ENCODE results near the gene MRPL12.
A peak's percentile ranks its signal among the peaks of the same experiment; 100 is the strongest.
"Not testable (repeated sequence)": the region's sequence is repeated elsewhere in the genome, so short reads cannot be mapped to it uniquely, and the experiment has no call there.

Gene MRPL12

GRCh38 chr17:81702934-81703746, at the start of gene MRPL12:
Gene MRPL12 (plus strand): TSS chr17:81703367. CDS start chr17:81703502, 135 bp downstream.
- DNase-seq (ENCODE audit: low read depth in 1 of 2, low spot score in 1 of 2) = peak; percentile 75 to 82

DNA sequence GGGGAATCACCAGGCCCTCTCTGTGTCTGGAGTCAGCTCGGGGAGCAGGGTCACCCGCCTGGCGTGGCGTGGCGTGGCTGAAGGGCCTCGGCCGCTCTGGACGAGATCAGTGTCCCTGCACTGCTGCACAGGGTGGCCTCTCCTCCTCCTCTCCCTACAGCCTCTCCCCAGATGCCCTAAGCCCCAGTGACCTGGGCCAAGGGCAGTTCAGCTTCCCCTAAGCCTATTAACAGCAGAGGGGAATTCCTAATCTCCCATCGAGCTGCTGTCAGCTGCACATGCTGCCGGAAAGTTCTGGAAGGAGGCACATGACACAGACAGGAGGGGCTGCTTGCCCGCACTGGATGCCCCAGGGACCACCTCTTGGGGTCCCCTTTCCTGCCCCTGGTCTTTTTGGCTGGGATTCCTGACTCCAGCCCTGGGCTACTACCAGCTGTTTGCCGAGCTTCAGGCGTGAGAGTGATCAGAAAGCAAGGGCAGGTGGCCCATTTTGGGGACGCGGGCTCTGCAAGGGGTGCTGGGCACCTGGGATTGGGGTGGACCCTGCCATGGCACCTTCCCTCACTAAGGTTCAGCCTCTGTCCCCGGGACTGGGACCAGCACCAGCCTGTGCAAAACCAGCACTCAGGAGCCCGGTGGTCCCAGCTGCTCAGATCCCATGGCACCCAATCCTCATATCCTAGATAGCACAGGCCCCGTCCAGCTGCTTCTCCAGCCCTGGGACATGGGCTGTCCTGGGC, 47.6 kb upstream of the MRPL12 start:
- no peak for DNase-seq (ENCODE audit: low read depth in 1 of 2, low spot score in 1 of 2)

DNA sequence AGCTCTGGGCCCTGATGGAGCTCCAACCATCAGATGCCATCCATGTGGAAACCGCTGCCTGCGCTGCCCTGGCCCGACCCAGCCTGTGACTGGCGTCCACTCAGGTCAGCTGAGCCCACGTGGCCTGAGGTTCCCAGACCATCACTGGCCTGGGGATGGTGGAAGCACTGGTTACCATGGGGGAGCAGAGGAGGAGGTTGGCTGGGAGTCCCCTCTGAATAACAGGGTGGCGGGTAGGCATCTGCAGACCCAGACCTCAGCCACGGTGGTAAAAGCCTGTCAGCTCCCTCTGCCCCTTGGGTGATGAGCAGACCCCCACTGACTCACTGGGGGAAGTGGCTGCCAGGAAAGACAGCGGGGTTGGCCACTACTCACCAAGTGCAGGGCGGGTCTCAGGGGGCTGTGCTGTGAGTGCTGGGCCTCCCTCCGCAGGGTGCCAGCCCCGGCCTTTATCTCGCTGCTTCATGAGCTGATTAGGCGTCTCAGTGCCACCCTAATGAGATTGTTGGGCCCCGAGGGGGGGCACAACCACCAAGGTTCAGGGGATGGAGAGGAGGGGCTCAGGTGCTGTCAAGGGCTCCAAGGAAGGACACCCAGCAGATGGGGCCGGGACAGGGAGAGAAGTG, 46.9 kb upstream of the MRPL12 start, which contains the start of gene PDE6G:
TSS of gene PDE6G (minus strand) at position 425 of the 626 bp plus-strand sequence. CDS start 3,237 bp downstream, outside the sequence.
- no peak for DNase-seq (ENCODE audit: low read depth in 1 of 2, low spot score in 1 of 2)

DNA sequence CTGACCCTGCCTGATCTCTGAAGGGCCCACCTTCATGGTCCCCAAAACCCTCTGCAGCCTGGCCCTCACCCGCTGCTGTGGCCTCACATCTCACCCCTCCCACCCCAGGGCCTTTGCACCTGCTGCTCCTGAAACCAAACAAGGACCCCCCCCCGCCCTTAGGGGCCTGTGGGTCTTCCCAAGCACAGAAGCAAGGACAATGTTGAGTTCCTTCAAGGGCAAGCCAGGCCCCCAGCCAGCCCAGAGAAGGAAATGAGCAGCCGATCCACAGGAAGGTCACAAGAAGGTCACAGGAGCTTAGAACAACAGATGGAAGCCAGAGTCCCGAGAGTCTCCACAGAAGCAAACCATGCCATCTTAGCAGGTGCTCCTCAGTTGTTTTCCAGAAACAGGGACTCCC, 46.3 kb upstream of the MRPL12 start:
- DNase-seq (ENCODE audit: low read depth in 1 of 2, low spot score in 1 of 2) = no peak

DNA sequence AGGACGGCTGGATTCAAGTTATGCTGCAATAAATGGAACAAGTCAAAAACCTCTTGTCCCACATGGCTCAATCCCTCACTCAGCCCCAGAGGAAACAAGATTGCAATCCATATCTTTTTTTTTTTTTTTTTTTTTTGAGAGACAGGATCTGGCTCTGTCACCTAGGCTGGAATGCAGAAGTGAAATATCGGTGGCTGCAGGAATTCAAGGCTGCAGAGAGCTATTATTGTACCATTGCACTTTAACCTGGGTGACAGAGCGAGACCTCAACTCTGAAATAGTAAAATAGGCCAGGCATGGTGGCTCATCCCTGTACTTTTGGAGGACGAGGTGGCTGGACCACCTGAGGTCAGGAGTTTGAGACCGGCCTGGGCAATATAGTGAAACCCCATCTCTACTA, 44.1 kb upstream of the MRPL12 start:
- no peak for DNase-seq (ENCODE audit: low read depth in 1 of 2, low spot score in 1 of 2)

GRCh38 chr17:81660441-81660840, 42.7 kb upstream of the MRPL12 start:
- no peak for DNase-seq (ENCODE audit: low read depth in 1 of 2, low spot score in 1 of 2)

DNA sequence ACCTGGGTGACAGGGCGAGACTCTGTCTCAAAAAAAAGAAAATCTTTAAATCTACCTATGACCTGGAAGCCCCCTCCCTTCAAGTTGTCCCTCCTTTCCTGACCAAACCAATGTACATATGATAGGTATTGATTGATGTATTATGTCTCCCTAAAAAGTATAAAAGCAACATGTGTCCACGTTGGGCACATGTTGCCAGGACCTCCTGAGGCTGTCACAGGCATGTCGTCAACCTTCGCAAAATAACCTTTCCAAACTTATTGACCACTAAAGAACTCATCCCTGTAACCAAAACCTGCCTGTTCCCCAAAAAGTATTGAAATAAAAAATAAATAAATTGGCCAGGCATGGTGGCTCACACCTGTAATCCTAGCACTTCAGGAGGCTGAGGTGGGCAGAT, 41.2 kb upstream of the MRPL12 start:
- no peak for DNase-seq (ENCODE audit: low read depth in 1 of 2, low spot score in 1 of 2)

DNA sequence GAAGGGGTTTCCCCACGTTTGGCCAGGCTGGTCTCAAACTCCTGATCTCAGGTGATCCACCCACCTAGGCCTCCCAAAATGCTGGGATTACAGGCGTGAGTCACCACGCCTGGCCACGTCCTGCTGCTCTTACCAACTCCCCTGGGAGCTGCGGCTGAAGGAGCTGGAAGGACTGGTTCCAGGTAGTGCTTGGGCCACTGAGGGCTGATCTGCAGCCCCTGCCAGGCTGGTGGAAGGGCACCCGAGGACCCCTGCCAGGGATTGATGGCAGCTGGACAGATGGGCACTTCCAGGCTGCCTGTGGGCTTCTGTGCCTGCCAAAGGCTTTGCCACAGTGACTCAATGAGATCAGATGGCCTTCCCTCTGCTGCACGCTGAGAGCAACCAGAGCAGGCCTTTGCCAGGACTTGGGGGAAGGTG, 39.1 kb upstream of the MRPL12 start:
- no peak for DNase-seq (ENCODE audit: low read depth in 1 of 2, low spot score in 1 of 2)

DNA sequence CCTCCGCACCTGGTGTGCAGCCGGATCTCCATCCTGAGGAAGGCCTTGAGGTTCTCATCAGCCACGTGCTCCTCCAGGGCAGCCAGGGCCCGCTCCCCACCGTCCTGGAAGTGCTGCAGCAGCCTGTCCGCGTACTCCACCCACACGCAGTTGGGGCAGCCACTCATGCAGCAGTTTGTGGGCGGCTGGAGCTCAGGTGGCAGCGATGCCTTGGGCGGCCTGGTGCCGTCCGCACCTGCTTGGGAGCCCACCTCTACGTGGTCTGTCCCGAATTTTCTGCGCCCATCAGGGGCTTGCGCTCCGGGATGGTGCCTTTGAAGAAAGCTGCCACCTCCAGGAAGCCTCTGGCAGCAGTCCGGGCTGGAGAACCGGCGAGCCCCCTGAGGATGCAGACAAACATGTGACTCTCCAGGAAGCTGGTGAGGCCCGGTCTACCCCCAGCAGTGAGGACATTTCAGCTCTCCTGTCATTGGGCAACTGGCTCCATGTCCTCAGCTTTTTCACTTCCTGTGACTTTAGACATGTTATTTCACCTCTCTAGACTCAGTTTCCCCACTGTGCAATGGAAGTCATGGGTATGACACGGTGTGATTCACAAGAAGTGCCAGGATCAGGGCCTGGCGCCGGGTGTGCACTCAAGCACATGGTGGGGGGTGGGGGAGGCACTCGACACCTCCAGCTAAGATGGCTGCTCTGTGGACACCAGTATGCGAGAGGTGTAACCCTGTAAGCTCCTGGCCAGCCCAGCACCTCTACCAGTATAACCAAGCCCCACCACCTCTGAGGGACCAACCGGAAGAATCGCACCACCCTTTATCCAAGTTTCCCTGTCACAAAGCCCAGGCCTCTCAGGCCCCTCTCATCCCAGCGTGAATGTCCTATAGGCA, 37.7 kb upstream of the MRPL12 start:
- peak in 1 of 2 donors; percentile 26 for DNase-seq (ENCODE audit: low read depth in 1 of 2, low spot score in 1 of 2)

DNA sequence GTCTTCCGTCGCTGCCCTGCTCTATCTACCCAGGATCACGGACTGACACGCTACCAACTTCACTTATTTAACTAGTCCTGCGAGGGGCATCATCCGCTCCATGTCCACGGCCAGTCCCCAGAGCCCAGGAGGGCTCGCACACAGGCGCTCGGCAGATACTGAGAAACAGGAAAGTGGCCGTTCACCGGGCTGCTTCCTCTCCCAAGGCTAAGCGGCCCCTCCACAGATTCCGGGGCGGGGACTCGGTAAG, 37.1 kb upstream of the MRPL12 start:
- no peak for DNase-seq (ENCODE audit: low read depth in 1 of 2, low spot score in 1 of 2)

DNA sequence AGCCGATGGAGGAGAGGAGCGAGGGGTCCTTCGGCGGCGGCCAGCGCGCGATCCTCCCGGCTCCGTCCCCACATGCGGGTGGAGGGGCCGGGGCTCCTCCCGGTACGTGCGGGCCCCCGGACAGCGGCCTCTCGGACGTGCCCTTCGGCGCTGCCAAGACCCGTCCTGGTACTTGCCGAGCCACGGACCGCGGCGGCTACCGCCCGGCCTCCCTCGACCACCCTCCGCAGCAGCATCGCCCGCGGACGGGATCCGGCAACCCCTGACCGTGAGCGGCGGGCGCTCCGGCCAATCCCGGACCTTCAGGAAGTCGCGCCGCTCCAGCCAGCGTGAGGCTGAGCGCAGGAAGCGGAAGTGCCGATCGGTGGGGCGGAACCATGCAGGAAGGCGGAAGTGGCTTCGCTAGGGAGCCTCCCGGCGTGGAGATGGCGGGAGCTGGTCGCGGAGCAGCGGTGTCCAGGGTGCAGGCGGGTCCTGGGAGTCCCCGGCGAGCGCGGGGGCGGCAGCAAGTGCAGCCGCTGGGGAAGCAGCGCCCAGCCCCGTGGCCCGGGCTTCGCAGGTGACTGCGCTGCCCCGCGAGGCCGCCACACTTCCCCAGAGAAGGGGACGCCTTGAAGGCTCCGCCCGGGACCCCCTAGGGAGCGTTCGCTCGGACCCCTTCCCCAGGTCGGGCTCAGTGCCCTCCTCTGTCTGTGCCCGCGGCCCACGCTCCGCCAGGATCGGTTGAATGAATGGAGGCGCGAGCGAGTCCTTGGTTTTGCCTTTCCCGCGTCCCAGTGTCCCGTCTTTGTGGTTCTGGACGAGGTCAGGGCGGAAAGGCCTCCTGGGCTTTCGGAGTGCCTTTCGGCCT, 36.6 kb upstream of the MRPL12 start, which contains the start of the genes CCDC137 and OXLD1:
TSS of gene CCDC137 (plus strand) at position 396 of the 850 bp plus-strand sequence. CDS start at position 426, 30 bp downstream.
TSS of gene OXLD1 (minus strand) at position 264 of the 850 bp plus-strand sequence. CDS start at position 236, 28 bp downstream.
- peak; percentile 84 to 90 for DNase-seq (ENCODE audit: low read depth in 1 of 2, low spot score in 1 of 2)

GRCh38 chr17:81667754-81668153, 35.4 kb upstream of the MRPL12 start:
- DNase-seq (ENCODE audit: low read depth in 1 of 2, low spot score in 1 of 2) = no peak

DNA sequence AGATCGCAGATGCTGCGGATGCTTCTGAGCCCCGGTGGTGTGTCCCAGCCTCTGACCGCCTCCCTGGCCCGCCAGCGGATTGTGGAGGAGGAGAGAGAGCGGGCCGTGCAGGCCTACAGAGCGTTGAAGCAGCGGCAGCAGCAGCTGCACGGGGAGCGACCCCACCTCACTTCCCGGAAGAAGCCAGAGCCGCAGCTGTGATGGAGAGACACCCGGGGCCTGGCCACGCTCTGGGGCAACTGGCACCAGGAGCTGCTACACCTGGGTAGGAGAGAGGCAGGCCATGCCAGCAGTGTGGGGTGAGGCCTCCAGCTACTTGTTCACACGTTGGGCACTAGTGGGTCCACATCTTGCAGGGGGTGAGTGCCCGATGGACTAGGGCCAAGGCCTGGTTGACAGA, 30.7 kb upstream of the MRPL12 start:
- no peak for DNase-seq (ENCODE audit: low read depth in 1 of 2, low spot score in 1 of 2)

DNA sequence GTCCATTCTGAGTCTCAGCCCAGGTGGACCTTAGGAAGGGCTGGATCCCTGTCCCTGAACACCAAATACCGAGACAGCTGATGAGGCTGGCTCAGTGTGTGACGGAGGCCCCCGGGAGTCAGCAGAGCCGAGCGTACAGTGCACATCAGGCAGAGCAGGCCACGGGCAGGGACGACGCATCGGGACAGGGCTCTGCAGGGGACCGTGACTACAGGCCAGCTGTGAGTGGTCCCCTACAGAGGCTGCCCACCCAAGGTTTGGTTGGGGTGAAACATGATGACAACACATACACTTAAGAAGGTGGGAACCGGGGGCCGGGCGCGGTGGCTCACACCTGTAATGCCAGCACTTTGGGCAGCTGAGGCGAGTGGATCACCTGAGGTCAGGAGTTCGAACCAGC, 30.2 kb upstream of the MRPL12 start:
- no peak for DNase-seq (ENCODE audit: low read depth in 1 of 2, low spot score in 1 of 2)

DNA sequence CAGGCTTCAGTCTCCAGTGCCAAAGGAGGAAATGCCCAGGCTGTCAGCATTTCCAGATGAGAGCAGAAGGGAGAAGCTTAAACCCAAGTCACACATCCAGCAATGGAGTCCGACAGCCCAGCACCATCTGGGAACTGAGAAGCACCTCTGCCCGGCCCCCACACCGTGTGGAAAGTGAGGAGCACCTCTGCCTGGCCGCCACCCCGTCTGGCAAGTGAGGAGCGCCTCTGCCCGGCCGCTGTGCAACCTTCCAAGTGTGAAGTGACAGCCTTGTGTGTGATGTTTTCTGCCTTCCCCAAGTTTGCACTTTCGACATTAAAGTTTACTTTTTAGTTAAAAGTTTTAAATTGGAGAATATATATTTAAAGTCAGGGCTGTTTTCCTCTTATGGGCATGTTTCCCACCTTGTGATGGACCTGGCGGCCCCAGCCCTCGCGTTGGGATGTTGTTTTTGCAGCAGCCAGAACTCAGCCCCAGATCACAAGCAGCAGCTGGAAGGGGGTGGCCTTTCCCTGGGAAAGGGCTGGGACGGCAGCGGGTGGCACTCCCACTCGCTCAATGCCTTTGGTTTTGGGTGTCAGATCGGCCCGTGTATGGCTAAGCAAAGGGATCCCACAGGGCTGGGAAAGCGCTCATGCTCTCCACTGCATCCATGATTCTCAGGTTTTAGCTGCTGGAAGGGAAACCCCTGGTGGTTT, 29.5 kb upstream of the MRPL12 start:
- DNase-seq (ENCODE audit: low read depth in 1 of 2, low spot score in 1 of 2) = no peak

DNA sequence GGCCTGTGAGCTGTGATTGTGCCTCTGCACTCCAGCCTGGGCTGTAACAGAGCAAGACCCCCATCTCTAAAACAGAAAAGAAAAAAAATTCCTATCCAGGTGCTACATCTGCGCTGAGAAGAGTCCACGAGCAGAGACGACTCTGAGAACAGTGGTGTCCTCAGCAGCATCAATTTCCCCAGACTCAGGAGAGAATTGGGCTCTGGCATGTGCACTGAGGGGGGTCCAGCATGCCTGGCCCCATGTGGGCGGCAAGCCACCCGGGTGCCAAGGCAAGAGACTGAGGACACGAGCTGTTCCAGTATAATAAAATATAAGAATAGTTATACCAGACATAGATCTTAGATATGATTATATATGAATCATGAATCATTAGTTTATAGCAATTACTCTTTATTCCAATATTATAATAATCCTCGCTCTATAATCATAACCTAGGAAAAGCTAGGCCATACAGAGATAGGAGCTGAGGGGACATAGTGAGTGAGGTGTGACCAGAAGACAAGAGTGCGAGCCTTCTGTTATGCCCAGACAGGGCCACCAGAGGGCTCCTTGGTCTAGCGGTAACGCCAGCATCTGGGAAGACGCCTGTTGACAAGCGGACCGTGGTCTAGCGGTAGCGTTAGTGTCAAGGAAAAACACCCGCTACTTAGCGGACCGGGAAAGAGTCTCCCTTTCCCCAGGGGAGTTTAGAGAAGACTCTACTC, 27.5 kb upstream of the MRPL12 start:
- DNase-seq (ENCODE audit: low read depth in 1 of 2, low spot score in 1 of 2) = not testable (repeated sequence)

- DNase-seq (ENCODE audit: low read depth in 1 of 2, low spot score in 1 of 2) = no peak
These were observed 26.3 kb upstream of the MRPL12 start for GRCh38 chr17:81676906-81677305.

DNA sequence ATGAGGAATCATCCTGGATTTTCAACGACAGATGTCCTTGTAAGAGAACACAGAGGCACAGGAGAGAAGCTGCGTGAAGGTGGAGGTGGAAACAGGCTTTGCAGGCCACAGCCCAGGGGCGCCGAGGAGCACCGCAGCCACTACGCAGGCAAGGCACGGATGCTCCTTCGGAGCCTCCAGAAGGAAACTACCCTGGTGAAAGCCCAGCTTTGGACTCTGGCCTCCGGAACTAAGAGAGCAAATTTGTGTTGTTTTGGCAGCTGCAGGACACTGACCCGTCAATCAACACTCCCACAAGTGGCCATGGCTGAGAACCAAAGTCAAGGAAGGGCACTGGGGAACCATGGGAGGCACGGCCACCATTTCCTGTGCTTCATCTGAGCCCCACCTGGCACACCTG, 23.0 kb upstream of the MRPL12 start:
- no peak for DNase-seq (ENCODE audit: low read depth in 1 of 2, low spot score in 1 of 2)

DNA sequence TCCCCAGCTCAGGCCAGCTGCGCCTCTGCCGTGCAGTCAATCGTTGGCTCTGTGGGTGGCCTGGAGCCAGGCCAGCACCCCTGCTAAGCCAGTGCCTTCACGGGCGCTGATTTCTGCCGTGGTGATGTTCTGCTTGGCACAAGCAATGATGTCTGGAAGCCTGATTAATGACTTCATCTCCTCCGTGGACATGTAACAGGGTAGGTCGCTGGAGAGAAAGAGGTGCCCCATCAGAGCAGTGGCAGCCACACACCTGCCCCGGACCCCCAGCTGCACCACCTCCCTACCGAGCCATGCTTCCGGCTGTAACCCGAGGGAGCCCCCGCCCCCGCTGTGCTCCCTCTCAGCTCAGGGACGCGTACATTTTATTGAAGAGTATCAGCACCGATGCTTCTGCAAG, 21.5 kb upstream of the MRPL12 start:
- DNase-seq (ENCODE audit: low read depth in 1 of 2, low spot score in 1 of 2) = no peak
